SK-N-SH treated with all-trans-retinoic acid at 6 μM for 48 hours (cell line): ENCODE results near the gene SLC5A10.

Source experiments
- ATAC-seq: fragments of 200-7000 bp; cut with Tn5 transposase; 3 replicates; pipeline ENCODE4 v1.9.1; 2020; ENCODE audit warnings: mild to moderate bottlenecking, moderate library complexity
- ARNTL ChIP-seq: fragments of 450-650 bp; formaldehyde crosslinking; IDR thresholded peaks from 2 replicates; pipeline ENCODE4 v1.5.0; 2020; ENCODE audit warnings: low read depth, mild to moderate bottlenecking, moderate library complexity, borderline replicate concordance
- BACH2 ChIP-seq: fragments of 250-450 bp; sonication (Bioruptor Pico); IDR thresholded peaks from 2 replicates; pipeline ENCODE4 v1.9.0; 2021; ENCODE audit warnings: mild to moderate bottlenecking, borderline replicate concordance
- CREB5 ChIP-seq: fragments of 250-450 bp; sonication (Bioruptor Pico); IDR thresholded peaks from 2 replicates; pipeline ENCODE4 v1.5.1; 2020; ENCODE audit warnings: low read depth, mild to moderate bottlenecking, moderate library complexity
- CSDC2 ChIP-seq: fragments of 250-450 bp; sonication (Bioruptor Pico); IDR thresholded peaks from 2 replicates; pipeline ENCODE4 v1.5.0; 2020; ENCODE audit warnings: mild to moderate bottlenecking, moderate library complexity
- GLIS3 ChIP-seq: fragments of 250-450 bp; sonication (Bioruptor Pico); IDR thresholded peaks from 2 replicates; pipeline ENCODE4 v1.5.0; 2020; ENCODE audit warnings: mild to moderate bottlenecking, moderate library complexity
- ISL1 ChIP-seq: fragments of 250-450 bp; sonication (Bioruptor Pico); IDR thresholded peaks from 2 replicates; pipeline ENCODE4 v2.1.2; 2022; ENCODE audit warnings: mild to moderate bottlenecking, moderate library complexity
- OSR1 ChIP-seq: fragments of 250-450 bp; sonication (Bioruptor Pico); IDR thresholded peaks from 2 replicates; pipeline ENCODE4 v1.8.0; 2022; ENCODE audit warnings: moderate library complexity, mild to moderate bottlenecking, inconsistent platforms
- PPARA ChIP-seq: fragments of 250-450 bp; sonication (Bioruptor Pico); IDR thresholded peaks from 2 replicates; pipeline ENCODE4 v1.5.0; 2020; ENCODE audit warnings: mild to moderate bottlenecking, borderline replicate concordance
- RARB ChIP-seq: fragments of 250-450 bp; sonication (Bioruptor Pico); IDR thresholded peaks from 2 replicates; pipeline ENCODE4 v1.8.0; 2021; ENCODE audit warnings: mild to moderate bottlenecking, moderate library complexity
- SNAI2 ChIP-seq: fragments of 250-450 bp; sonication (Bioruptor Pico); IDR thresholded peaks from 2 replicates; pipeline ENCODE4 v1.5.0; 2020; ENCODE audit warnings: mild to moderate bottlenecking, moderate library complexity
- TCF4 ChIP-seq: fragments of 250-450 bp; sonication (Bioruptor Pico); IDR thresholded peaks from 2 replicates; pipeline ENCODE4 v1.8.0; 2021; ENCODE audit warnings: mild to moderate bottlenecking, moderate library complexity, borderline replicate concordance
- TOX ChIP-seq: fragments of 250-450 bp; sonication (Bioruptor Pico); IDR thresholded peaks from 2 replicates; pipeline ENCODE4 v1.8.0; 2021; ENCODE audit warnings: mild to moderate bottlenecking, moderate library complexity, borderline replicate concordance
- ZFP3 ChIP-seq: fragments of 250-450 bp; sonication (Bioruptor Pico); IDR thresholded peaks from 2 replicates; pipeline ENCODE4 v1.5.0; 2020; ENCODE audit warnings: mild to moderate bottlenecking, moderate library complexity
- ZFP30 ChIP-seq: fragments of 450-650 bp; formaldehyde crosslinking; IDR thresholded peaks from 2 replicates; pipeline ENCODE4 v1.5.0; 2022; ENCODE audit warnings: mild to moderate bottlenecking, moderate library complexity
- ZNF565 ChIP-seq: fragments of 450-650 bp; formaldehyde crosslinking; conservative IDR thresholded peaks from 2 replicates; pipeline ENCODE4 v1.5.0; 2020; ENCODE audit warnings: low read depth, mild to moderate bottlenecking, moderate library complexity
- ZNF70 ChIP-seq: fragments of 450-650 bp; formaldehyde crosslinking; IDR thresholded peaks from 2 replicates; pipeline ENCODE4 v1.5.0; 2020; ENCODE audit warnings: mild to moderate bottlenecking, moderate library complexity
- ZNF8 ChIP-seq: fragments of 450-650 bp; formaldehyde crosslinking; IDR thresholded peaks from 2 replicates; pipeline ENCODE4 v1.5.0; 2020; ENCODE audit warnings: mild to moderate bottlenecking, moderate library complexity
- TF ChIP-seq, protein P1 (sequence below): fragments of 250-450 bp; sonication (Bioruptor Pico); IDR thresholded peaks from 2 replicates; pipeline ENCODE4 v1.5.0; 2020; ENCODE audit warnings: mild to moderate bottlenecking, moderate library complexity
- TF ChIP-seq, protein P2 (sequence below): fragments of 250-450 bp; sonication (Bioruptor Pico); IDR thresholded peaks from 2 replicates; pipeline ENCODE4 v1.8.0; 2020; ENCODE audit warnings: mild to moderate bottlenecking, moderate library complexity, borderline replicate concordance
- TF ChIP-seq, protein P3 (sequence below): fragments of 250-450 bp; sonication (Bioruptor Pico); IDR thresholded peaks from 2 replicates; pipeline ENCODE4 v1.8.0; 2021; ENCODE audit warnings: low read depth, mild to moderate bottlenecking, moderate library complexity, borderline replicate concordance

The SLC5A10 gene

GRCh38 chr17:18999911-19000310 is 47.9 kb downstream of the SLC5A10 start:
- TF ChIP-seq SNAI2 (CRISPR knock-in tag) (no peak), RARB (CRISPR knock-in tag) (no peak), ZFP3 (CRISPR knock-in tag) (no peak), ZNF565 (CRISPR knock-in tag) (no peak), CREB5 (CRISPR knock-in tag) (no peak), BACH2 (CRISPR knock-in tag) (no peak), PPARA (CRISPR knock-in tag) (no peak), ZNF70 (no peak), GLIS3 (CRISPR knock-in tag) (no peak)
- no peak for ATAC-seq

GRCh38 chr17:19000531-19001325 is 48.8 kb downstream of the SLC5A10 start:
- no peak for TF ChIP-seq CSDC2
- peak; percentile 22 for ATAC-seq

DNA sequence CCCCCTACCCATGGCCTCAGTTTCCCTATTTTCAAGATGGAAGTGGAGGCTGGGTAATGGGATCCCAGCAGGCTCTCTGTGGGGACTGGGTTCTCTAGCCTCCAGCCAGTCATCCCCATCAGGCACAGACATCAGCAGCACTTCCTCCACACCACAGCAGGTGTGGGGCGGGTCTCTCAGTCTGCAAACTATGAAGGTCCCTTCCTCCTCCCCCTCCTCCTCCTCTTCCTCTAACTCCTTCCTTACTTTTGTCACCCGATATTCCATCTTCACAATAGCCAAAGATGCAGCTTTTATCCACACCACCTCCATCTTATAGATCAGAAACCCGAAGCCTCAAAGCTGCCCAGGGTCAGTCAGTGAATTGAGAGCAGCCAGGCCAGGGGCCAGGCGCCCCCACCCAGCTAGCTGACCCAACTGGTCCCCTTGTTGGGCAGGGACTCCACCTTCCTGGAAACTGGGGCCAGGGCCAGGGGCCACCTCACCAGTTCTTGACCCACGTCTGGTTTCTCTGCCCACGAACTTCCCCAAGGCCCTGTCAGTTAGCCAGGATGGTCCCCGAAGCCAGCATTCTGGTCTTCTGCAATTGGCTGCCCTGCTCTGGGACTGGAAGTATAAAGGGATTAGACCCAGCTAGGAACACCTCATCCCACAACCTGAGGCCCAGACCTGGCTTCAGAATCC is 50.1 kb downstream of the SLC5A10 start:
- TF ChIP-seq TOX (CRISPR knock-in tag) (no peak), CSDC2 (no peak), ARNTL (CRISPR knock-in tag) (no peak), GLIS3 (CRISPR knock-in tag) (no peak), RARB (CRISPR knock-in tag) (no peak), OSR1 (CRISPR knock-in tag) (no peak), SNAI2 (CRISPR knock-in tag) (no peak), ZNF8 (CRISPR knock-in tag) (no peak), ZNF565 (CRISPR knock-in tag) (no peak), ISL1 (no peak), ZFP3 (CRISPR knock-in tag) (no peak), BACH2 (CRISPR knock-in tag) (no peak), ZNF70 (no peak), TCF4 (CRISPR knock-in tag) (no peak), PPARA (CRISPR knock-in tag) (no peak), CREB5 (CRISPR knock-in tag) (no peak), ZFP30 (no peak)
- TF ChIP-seq, protein P1, sequence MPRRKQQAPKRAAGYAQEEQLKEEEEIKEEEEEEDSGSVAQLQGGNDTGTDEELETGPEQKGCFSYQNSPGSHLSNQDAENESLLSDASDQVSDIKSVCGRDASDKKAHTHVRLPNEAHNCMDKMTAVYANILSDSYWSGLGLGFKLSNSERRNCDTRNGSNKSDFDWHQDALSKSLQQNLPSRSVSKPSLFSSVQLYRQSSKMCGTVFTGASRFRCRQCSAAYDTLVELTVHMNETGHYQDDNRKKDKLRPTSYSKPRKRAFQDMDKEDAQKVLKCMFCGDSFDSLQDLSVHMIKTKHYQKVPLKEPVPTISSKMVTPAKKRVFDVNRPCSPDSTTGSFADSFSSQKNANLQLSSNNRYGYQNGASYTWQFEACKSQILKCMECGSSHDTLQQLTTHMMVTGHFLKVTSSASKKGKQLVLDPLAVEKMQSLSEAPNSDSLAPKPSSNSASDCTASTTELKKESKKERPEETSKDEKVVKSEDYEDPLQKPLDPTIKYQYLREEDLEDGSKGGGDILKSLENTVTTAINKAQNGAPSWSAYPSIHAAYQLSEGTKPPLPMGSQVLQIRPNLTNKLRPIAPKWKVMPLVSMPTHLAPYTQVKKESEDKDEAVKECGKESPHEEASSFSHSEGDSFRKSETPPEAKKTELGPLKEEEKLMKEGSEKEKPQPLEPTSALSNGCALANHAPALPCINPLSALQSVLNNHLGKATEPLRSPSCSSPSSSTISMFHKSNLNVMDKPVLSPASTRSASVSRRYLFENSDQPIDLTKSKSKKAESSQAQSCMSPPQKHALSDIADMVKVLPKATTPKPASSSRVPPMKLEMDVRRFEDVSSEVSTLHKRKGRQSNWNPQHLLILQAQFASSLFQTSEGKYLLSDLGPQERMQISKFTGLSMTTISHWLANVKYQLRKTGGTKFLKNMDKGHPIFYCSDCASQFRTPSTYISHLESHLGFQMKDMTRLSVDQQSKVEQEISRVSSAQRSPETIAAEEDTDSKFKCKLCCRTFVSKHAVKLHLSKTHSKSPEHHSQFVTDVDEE, result no peak
- TF ChIP-seq, protein P2, sequence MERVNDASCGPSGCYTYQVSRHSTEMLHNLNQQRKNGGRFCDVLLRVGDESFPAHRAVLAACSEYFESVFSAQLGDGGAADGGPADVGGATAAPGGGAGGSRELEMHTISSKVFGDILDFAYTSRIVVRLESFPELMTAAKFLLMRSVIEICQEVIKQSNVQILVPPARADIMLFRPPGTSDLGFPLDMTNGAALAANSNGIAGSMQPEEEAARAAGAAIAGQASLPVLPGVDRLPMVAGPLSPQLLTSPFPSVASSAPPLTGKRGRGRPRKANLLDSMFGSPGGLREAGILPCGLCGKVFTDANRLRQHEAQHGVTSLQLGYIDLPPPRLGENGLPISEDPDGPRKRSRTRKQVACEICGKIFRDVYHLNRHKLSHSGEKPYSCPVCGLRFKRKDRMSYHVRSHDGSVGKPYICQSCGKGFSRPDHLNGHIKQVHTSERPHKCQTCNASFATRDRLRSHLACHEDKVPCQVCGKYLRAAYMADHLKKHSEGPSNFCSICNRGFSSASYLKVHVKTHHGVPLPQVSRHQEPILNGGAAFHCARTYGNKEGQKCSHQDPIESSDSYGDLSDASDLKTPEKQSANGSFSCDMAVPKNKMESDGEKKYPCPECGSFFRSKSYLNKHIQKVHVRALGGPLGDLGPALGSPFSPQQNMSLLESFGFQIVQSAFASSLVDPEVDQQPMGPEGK (CRISPR knock-in tag), result no peak
- TF ChIP-seq, protein P3, sequence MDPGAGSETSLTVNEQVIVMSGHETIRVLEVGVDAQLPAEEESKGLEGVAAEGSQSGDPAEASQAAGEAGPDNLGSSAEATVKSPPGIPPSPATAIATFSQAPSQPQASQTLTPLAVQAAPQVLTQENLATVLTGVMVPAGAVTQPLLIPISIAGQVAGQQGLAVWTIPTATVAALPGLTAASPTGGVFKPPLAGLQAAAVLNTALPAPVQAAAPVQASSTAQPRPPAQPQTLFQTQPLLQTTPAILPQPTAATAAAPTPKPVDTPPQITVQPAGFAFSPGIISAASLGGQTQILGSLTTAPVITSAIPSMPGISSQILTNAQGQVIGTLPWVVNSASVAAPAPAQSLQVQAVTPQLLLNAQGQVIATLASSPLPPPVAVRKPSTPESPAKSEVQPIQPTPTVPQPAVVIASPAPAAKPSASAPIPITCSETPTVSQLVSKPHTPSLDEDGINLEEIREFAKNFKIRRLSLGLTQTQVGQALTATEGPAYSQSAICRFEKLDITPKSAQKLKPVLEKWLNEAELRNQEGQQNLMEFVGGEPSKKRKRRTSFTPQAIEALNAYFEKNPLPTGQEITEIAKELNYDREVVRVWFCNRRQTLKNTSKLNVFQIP, result no peak
- ATAC-seq, result no peak
